Endometrium (tissue), 2 donors: ENCODE data around the gene LBP.
"Not testable (repeated sequence)": the region's sequence is repeated elsewhere in the genome, so short reads cannot be mapped to it uniquely, and the experiment has no call there.

Source experiments
- FAIRE-seq: peaks from 2 replicates; lab custom pipeline; 2012; peaks lifted over from hg19 to GRCh38; lab: Jason Lieb, UNC
- donor health status: control.
- donor health status: control.

LBP gene

GRCh38 chr20:38346247-38346651, at the start of gene LBP:
LBP (plus strand) TSS chr20:38346482; CDS start chr20:38346517, 35 bp downstream.
- no peak for FAIRE-seq

GRCh38 chr20:38297916-38298674, 48.2 kb upstream of the LBP start:
- FAIRE-seq: no peak

- FAIRE-seq: no peak
Observed at GRCh38 chr20:38298768-38299288, 47.5 kb upstream of the LBP start.

GRCh38 chr20:38299963-38300362, 46.3 kb upstream of the LBP start:
- no peak for FAIRE-seq

- no peak for FAIRE-seq
Observed at GRCh38 chr20:38300438-38300837, 45.8 kb upstream of the LBP start.

- FAIRE-seq: no peak
Observed at GRCh38 chr20:38301309-38301708, 45.0 kb upstream of the LBP start.

GRCh38 chr20:38302786-38303185, 43.5 kb upstream of the LBP start:
- no peak for FAIRE-seq

- no peak for FAIRE-seq
Observed at GRCh38 chr20:38303908-38304379, 42.3 kb upstream of the LBP start, which contains the start of gene BPI. BPI (plus strand) TSS chr20:38304156; CDS start chr20:38304224, 68 bp downstream.

GRCh38 chr20:38304845-38305447, 41.3 kb upstream of the LBP start:
- no peak for FAIRE-seq

- no peak for FAIRE-seq
Observed at GRCh38 chr20:38305541-38305940, 40.7 kb upstream of the LBP start.

- FAIRE-seq: no peak
Observed at GRCh38 chr20:38306379-38306778, 39.9 kb upstream of the LBP start.

GRCh38 chr20:38307371-38308046, 38.8 kb upstream of the LBP start:
- FAIRE-seq: no peak

- no peak for FAIRE-seq
Observed at GRCh38 chr20:38308047-38308438, 38.2 kb upstream of the LBP start.

- FAIRE-seq: no peak
Observed at GRCh38 chr20:38308447-38308846, 37.8 kb upstream of the LBP start.

GRCh38 chr20:38311091-38311490, 35.2 kb upstream of the LBP start:
- no peak for FAIRE-seq

- no peak for FAIRE-seq
Observed at GRCh38 chr20:38311491-38311890, 34.8 kb upstream of the LBP start.

GRCh38 chr20:38313676-38314075, 32.6 kb upstream of the LBP start:
- FAIRE-seq: no peak

GRCh38 chr20:38314350-38314749, 31.9 kb upstream of the LBP start:
- not testable (repeated sequence) for FAIRE-seq

GRCh38 chr20:38315290-38315966, 30.9 kb upstream of the LBP start:
- no peak for FAIRE-seq

- no peak for FAIRE-seq
Observed at GRCh38 chr20:38316341-38316740, 29.9 kb upstream of the LBP start.

GRCh38 chr20:38317422-38317821, 28.9 kb upstream of the LBP start:
- FAIRE-seq: no peak

GRCh38 chr20:38320221-38320620, 26.1 kb upstream of the LBP start:
- no peak for FAIRE-seq
